Subcutaneous adipose tissue (tissue), 4 donors: ENCODE results near the gene LAG3. TPM values are rescaled to one million over a fixed set of nuclear protein-coding genes. Genes with fewer than 3 reads are reported as not detected.

Experiments
- total RNA-seq, 4 donors: library from RNA; depleted of rRNA; stranded (reverse); fragments of >200 nt; gene quantifications; one replicate each; pipeline ENCODE4 v1.1.0, GENCODE V29; 2016
- TF ChIP-seq, protein P1 (sequence below): fragments of 450-650 bp; IDR thresholded peaks from one replicate; pipeline ENCODE4 v1.5.1; 2016; ENCODE audit warnings: low read depth, mild to moderate bottlenecking, control low read depth, antibody characterized with exemption, moderate library complexity

Gene LAG3
- total RNA-seq, 4 donors from 2014 or later, result 0.44 to 1.4 TPM; not detected in 2

DNA sequence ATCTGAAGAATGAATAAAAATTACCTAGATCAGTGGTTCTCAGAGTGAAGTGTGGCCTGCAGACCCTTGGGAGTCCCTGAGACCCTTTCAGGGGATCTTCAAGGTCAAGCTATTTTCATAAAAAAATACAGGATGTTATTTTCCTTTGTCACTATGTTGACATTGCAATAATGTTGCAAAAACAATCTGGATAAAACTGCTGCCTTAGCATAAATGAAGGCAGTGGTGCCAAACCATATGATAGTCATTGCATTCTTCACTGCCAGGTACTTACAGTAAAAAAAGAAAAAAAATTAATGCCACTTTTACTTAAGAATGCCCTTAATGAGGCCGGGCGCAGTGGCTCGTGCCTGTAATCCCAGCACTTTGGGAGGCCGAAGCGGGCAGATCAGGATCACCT, 15.0 kb downstream of the LAG3 start:
- TF ChIP-seq, protein P1, sequence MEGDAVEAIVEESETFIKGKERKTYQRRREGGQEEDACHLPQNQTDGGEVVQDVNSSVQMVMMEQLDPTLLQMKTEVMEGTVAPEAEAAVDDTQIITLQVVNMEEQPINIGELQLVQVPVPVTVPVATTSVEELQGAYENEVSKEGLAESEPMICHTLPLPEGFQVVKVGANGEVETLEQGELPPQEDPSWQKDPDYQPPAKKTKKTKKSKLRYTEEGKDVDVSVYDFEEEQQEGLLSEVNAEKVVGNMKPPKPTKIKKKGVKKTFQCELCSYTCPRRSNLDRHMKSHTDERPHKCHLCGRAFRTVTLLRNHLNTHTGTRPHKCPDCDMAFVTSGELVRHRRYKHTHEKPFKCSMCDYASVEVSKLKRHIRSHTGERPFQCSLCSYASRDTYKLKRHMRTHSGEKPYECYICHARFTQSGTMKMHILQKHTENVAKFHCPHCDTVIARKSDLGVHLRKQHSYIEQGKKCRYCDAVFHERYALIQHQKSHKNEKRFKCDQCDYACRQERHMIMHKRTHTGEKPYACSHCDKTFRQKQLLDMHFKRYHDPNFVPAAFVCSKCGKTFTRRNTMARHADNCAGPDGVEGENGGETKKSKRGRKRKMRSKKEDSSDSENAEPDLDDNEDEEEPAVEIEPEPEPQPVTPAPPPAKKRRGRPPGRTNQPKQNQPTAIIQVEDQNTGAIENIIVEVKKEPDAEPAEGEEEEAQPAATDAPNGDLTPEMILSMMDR, result no peak

DNA sequence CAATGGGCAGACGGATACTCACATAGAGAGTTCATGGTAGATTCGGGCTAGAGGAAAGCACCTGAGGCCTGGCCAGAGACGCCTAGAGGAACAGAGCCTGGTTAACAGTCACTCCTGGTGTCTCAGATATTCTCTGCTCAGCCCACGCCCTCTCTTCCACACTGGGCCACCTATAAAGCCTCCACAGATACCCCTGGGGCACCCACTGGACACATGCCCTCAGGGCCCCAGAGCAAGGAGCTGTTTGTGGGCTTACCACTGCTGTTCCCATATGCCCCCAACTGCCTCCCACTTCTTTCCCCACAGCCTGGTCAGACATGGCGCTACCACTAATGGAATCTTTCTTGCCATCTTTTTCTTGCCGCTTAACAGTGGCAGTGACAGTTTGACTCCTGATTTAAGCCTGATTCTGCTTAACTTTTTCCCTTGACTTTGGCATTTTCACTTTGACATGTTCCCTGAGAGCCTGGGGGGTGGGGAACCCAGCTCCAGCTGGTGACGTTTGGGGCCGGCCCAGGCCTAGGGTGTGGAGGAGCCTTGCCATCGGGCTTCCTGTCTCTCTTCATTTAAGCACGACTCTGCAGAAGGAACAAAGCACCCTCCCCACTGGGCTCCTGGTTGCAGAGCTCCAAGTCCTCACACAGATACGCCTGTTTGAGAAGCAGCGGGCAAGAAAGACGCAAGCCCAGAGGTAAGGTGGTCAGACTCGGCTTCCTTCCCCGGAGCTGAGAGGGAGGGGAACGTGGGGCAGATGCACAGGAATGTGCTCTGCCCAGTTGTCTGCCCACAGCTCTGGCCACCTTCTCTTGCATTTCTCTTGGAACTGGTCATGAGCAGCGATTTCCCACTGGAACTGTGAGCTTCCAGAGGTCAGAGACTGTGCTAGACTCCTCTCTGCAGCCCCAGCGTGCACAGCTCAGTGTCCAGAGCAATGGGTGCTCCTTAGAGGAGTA, 16.9 kb downstream of the LAG3 start, which contains the start of gene CD4:
CD4 (plus strand) TSS at position 557 of the 953 bp plus-strand sequence. CDS start 10,611 bp downstream, outside the sequence.
- TF ChIP-seq, protein P1, result no peak

DNA sequence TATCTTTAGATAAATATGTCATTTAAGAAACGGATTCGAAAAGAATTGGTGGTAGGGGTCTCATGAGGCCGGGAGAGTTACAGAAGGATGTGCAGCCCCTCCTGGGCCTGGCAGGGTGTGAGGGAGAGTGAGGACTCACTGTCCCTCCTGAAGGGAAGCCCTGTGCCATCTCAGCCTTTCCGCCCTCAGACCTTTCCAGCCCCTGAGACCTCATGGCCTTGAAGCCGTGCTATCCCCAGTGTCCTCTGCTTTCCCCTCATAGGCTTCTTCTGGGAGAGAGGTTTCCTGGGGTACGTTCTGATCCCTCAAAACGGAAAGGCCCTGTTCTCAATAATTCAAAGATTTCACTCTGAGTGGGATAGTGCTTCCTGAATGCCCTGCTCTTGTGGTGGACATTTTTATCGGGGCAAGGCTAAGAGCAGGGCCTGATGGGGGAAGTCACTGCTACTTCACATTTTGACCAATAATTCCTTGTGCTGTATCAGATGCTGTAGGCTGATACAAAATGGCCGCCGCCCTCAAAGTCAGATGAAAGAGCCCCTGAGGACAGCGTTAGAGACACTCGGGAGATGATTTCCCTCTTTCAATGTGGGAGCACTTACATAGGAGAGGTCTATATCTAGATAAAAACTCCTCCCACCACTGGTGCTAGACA, 18.3 kb downstream of the LAG3 start:
- TF ChIP-seq, protein P1, result no peak

DNA sequence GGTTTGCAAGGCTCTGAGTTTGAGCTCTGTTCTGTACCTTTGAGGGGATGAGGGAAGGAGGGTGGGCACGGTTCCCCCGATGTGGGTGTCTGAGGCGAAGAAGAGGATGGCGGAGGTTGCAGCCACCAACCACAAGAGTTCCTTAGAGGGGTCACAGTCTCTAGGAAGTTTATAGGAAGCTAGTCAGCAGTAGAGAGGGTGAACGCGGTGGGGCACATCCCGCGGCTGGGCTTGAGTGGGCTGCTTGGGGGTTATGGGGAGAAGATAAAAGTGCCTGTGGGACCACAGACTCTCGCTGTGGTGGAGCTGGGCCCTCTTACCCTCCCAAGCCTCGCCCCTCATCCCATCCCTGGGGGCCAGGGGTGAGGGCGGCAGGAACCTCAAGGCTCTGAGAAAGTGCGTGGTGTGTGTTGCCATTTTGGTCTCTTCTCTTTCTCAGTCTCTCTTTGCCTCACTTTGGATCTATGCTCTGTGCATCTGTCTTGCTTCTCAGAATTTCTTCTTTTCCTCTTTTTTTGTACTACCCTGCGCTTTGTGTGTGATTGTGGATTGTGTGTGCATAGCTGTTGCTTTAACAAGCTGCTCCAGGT, 19.7 kb downstream of the LAG3 start:
- TF ChIP-seq, protein P1, result no peak

DNA sequence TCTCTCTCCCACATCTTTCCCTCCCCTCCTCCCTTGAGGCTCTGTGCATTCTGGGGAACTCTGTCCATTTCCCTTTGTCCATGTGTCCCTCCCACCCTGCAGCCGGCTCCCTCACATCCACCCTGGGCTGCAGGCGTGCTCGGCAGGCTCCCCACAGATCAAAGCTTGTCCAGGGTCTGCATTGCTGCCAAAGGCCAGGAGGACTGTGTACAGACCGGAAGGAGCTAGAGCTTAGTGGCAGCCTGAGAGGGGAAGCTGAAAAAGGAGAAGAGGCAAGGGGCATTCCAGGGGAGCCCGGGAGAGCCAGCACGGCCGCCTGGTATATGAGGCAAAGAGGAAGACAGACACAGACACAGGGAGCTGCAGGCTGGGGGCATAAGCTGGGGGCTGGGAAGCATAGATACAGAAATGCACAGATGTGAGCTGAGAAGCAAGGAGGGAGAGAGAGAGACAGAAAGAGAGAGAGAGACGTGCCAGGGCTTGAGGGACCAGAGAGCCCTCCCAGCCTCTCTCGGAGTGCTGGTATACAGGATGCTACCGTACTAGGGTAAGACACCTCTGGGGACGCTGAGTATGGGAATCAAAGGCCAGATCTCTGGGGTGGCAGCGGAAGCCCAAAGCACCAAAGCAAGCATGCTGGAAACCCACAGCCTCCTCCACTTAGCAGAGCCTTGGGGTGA, 20.3 kb downstream of the LAG3 start:
- TF ChIP-seq, protein P1, result no peak

DNA sequence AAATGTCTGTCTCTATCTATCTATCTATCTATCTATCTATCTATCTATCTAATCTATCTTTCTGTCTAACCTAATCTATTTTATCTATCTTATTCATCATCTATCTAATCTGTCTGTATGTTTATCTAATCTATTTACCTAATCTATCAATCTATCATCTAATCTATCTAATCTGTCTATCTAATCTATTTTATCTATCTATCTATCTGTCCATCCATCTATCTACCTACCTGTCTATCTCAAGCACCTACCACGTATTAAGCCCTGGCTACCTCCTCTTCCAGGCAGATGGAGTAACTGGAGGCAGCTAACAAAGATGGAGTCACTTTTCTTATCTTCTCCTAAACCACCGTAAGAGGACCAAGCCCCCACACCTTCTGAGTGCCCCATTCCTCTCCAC, 22.8 kb downstream of the LAG3 start:
- TF ChIP-seq, protein P1, result no peak

DNA sequence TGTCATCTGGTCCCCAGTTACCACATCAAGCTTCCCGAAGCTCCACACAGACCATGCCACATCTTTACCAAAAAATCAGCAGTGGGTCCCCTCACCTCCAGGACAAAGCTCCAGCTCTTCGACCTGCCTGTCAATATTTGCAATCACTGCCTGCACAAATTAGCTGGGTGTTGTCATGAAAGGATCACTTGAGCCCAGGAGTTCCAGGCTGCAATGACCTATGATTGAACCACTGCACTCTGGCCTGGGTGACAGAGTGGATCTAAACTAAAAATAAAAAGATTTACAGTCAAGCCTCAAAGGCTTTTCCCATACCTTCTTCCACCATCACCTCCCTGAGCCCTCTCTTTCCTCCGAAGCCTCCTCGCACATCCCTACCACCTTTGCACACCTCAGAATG, 24.3 kb downstream of the LAG3 start:
- TF ChIP-seq, protein P1, result no peak
